Hepatocyte (in vitro differentiated cells): ENCODE results near the gene ZC3H10. TPM values are rescaled to one million over a fixed set of nuclear protein-coding genes. Genes with fewer than 3 reads are reported as not detected.

Experiments used
- DNase-seq: peaks from one replicate; pipeline ENCODE4 v3.0.0-alpha.2; 2016; ENCODE audit warnings: low spot score
- H2AFZ ChIP-seq: fragments of 200-600 bp; sonication (generic); 2 replicates; pipeline ENCODE4 v1.6.0; 2016; ENCODE audit warnings: antibody characterized with exemption, mild to moderate bottlenecking
- H3K27ac ChIP-seq: fragments of 200-600 bp; sonication (generic); 2 replicates; pipeline ENCODE4 v1.5.1; 2016; ENCODE audit warnings: mild to moderate bottlenecking
- H3K27me3 ChIP-seq: fragments of 200-600 bp; sonication (generic); 2 replicates; pipeline ENCODE4 v1.6.1; 2016
- H3K36me3 ChIP-seq: fragments of 200-600 bp; sonication (generic); replicated peaks from 2 replicates; pipeline ENCODE4 v1.5.1; 2016; ENCODE audit warnings: low read depth; ENCODE audit not compliant: insufficient read depth
- H3K4me1 ChIP-seq: fragments of 200-600 bp; sonication (generic); 2 replicates; pipeline ENCODE4 v1.5.1; 2016; ENCODE audit warnings: mild to moderate bottlenecking, moderate library complexity; ENCODE audit not compliant: insufficient read depth
- H3K4me2 ChIP-seq: fragments of 200-600 bp; sonication (generic); 2 replicates; pipeline ENCODE4 v1.6.0; 2016
- H3K4me3 ChIP-seq: fragments of 200-600 bp; sonication (generic); 2 replicates; pipeline ENCODE4 v1.5.1; 2016; ENCODE audit warnings: mild to moderate bottlenecking
- H3K79me2 ChIP-seq: fragments of 200-600 bp; sonication (generic); 2 replicates; pipeline ENCODE4 v1.6.0; 2017; ENCODE audit warnings: mild to moderate bottlenecking
- H3K9me2 ChIP-seq: fragments of 200-600 bp; sonication (generic); replicated peaks from 2 replicates; pipeline ENCODE4 v1.6.0; 2017; ENCODE audit warnings: mild to moderate bottlenecking; ENCODE audit not compliant: insufficient read depth
- H3K9me3 ChIP-seq: fragments of 200-600 bp; sonication (generic); 2 replicates; pipeline ENCODE4 v1.5.1; 2016; ENCODE audit warnings: low read depth, mild to moderate bottlenecking
- H4K20me1 ChIP-seq: fragments of 200-600 bp; sonication (generic); 2 replicates; pipeline ENCODE4 v1.6.0; 2016; ENCODE audit warnings: mild to moderate bottlenecking; ENCODE audit not compliant: insufficient read depth, poor library complexity, severe bottlenecking
- CTCF ChIP-seq: fragments of 200-600 bp; sonication (generic); IDR thresholded peaks from 2 replicates; pipeline ENCODE4 v1.5.1; 2016; ENCODE audit warnings: antibody characterized with exemption, mild to moderate bottlenecking; ENCODE audit not compliant: poor library complexity
- EZH2 ChIP-seq: fragments of 200-600 bp; sonication (generic); IDR thresholded peaks from 2 replicates; pipeline ENCODE4 v1.6.1; 2016; ENCODE audit warnings: antibody characterized with exemption, mild to moderate bottlenecking, borderline replicate concordance
- EZH2phosphoT487 ChIP-seq: fragments of 200-600 bp; sonication (generic); IDR thresholded peaks from one replicate; pipeline ENCODE4 v1.6.1; 2018; ENCODE audit warnings: antibody characterized with exemption, mild to moderate bottlenecking, low read depth, moderate library complexity; ENCODE audit not compliant: unreplicated experiment, severe bottlenecking
- WGBS: methylation state at CpG from one replicate; pipeline ENCODE4 v1.1.6; 2016; ENCODE audit warnings: low lambda C conversion rate; ENCODE audit errors: missing lambda C conversion rate; 5-methylcytosine and 5-hydroxymethylcytosine counted together
- polyA plus RNA-seq: library from polyadenylated mRNA; unstranded; fragments of >200 nt; fragmentation: Nextera tagmentation; extraction: Ambion mirVana; gene quantifications from 2 replicates; pipeline ENCODE4 v1.2.1, GENCODE V29; 2016
- total RNA-seq: library from RNA; depleted of rRNA; stranded (reverse); fragments of >200 nt; gene quantifications from 2 replicates; pipeline ENCODE4 v1.2.3, GENCODE V29; 2014

Gene ZC3H10
- total and polyA plus RNA-seq, 2 experiments from 2014 or later = 5.7 to 9.0 TPM

- Histone ChIP-seq H3K4me3 (peak within 1 kb of the TSS; percentile 51), H2AFZ (peak within 1 kb of the TSS; percentile 42), H3K27me3 (no peaks in the 10 kb centered on the region), H3K27ac (peak within 1 kb of the TSS; percentile 89), H3K9me3 (no peaks in the 10 kb centered on the region), H3K79me2 (peaks cover 39% of the 10 kb centered on the region), H3K36me3 (no peaks in the 10 kb centered on the region), H3K4me1 (peaks cover 12% of the 10 kb centered on the region), H3K9me2 (no peaks in the 10 kb centered on the region), H3K4me2 (peak within 1 kb of the TSS; percentile 93), H4K20me1 (peaks cover 6% of the 10 kb centered on the region)
- WGBS = 2% methylated on average over 55 of the region's 60 CpGs
- TF ChIP-seq EZH2 (no peak), CTCF (no peak), EZH2phosphoT487 (no peak)
- peak; percentile 99 for DNase-seq
These were observed 13.8 kb upstream of the ZC3H10 start, which contains the start of gene PA2G4 for GRCh38 chr12:56104109-56104814. TSS of gene PA2G4 (plus strand) at chr12:56104559. CDS start at chr12:56104738, 179 bp downstream.

GRCh38 chr12:56104815-56105608 is 13.1 kb upstream of the ZC3H10 start:
- Histone ChIP-seq H2AFZ (peak overlapping the region; percentile 42), H3K27me3 (no peaks in the 10 kb centered on the region), H4K20me1 (peaks cover 6% of the 10 kb centered on the region), H3K36me3 (no peaks in the 10 kb centered on the region), H3K9me3 (no peaks in the 10 kb centered on the region), H3K9me2 (no peaks in the 10 kb centered on the region), H3K4me3 (peak overlapping the region; percentile 51), H3K27ac (peak overlapping the region; percentile 89), H3K4me2 (peak overlapping the region; percentile 93), H3K79me2 (peaks cover 39% of the 10 kb centered on the region), H3K4me1 (peaks cover 12% of the 10 kb centered on the region)
- peak; percentile 46 for DNase-seq
- TF ChIP-seq EZH2 (no peak), CTCF (no peak), EZH2phosphoT487 (no peak)
- 3% methylated on average over 40 of the region's 40 CpGs for WGBS

GRCh38 chr12:56105609-56105902 is 12.5 kb upstream of the ZC3H10 start:
- WGBS = 30% methylated on average over 2 of the region's 2 CpGs
- H2AFZ ChIP-seq = no peak overlapping the region
- H3K9me2 ChIP-seq = no peaks in the 10 kb centered on the region

More at GRCh38 chr12:56105609-56105902, 12.5 kb upstream of the ZC3H10 start:
- Histone ChIP-seq H3K4me1 (peaks cover 12% of the 10 kb centered on the region), H3K79me2 (peaks cover 39% of the 10 kb centered on the region), H3K36me3 (no peaks in the 10 kb centered on the region), H4K20me1 (peaks cover 6% of the 10 kb centered on the region), H3K9me3 (no peaks in the 10 kb centered on the region), H3K27me3 (no peaks in the 10 kb centered on the region), H3K4me2 (peak overlapping the region; percentile 93), H3K4me3 (peak overlapping the region; percentile 51), H3K27ac (no peak overlapping the region)
- TF ChIP-seq EZH2phosphoT487 (no peak), CTCF (no peak), EZH2 (no peak)
- no peak for DNase-seq
